Measurements from ENCODE around the gene OR51B4. TPM values are rescaled to one million over a fixed set of nuclear protein-coding genes. Genes with fewer than 3 reads are reported as not detected.

OR51B4 gene
- total RNA-seq, 4 donors from 2014 or later = not detected

GRCh38 chr11:5276697-5277096 lies 25.0 kb downstream of the OR51B4 start:
- peaks cover 0 to 4% (median 0%) of the 10 kb centered on the region in 4 donors for H3K4me1 ChIP-seq
- H3K27me3 ChIP-seq = no peaks in the 10 kb centered on the region
- DNase-seq = no peak
- TF ChIP-seq CTCF (IDR thresholded peaks at IDR 0.05) = no peak
- no peak for TF ChIP-seq POLR2A (IDR thresholded peaks at IDR 0.05)
- TF ChIP-seq POLR2AphosphoS5 (IDR thresholded peaks at IDR 0.05) = no peak
- no peak for TF ChIP-seq EP300 (IDR thresholded peaks at IDR 0.05; ENCODE audit: low read depth)
- no peak overlapping the region for H3K27ac ChIP-seq
- in situ Hi-C loops (cut with MboI; ENCODE audit: low pct_ligation_motif_present in 1 of 4, low pct_unique_long_range_greater_than_20kb in 1 of 4, low sequenced_read_pairs in 3 of 4) = no loop called here
- no peaks in the 10 kb centered on the region for H3K9me3 ChIP-seq
- no peaks in the 10 kb centered on the region for H3K36me3 ChIP-seq
- 50 to 73% methylated on average over 1 to 2 of the region's 2 CpGs for WGBS, 2 donors (ENCODE audit: low coverage in 1 of 2)
- intact Hi-C loops (cut with DNase I; ENCODE audit: low total_unique reads) = no loop called here
- no peak overlapping the region for H3K4me3 ChIP-seq

- H3K27me3 ChIP-seq = no peaks in the 10 kb centered on the region
- no peak overlapping the region for H3K4me3 ChIP-seq
- intact Hi-C loops (cut with DNase I; ENCODE audit: low total_unique reads) = no loop called here
- no peaks in the 10 kb centered on the region for H3K36me3 ChIP-seq
- in situ Hi-C loops (cut with MboI; ENCODE audit: low pct_ligation_motif_present in 1 of 4, low pct_unique_long_range_greater_than_20kb in 1 of 4, low sequenced_read_pairs in 3 of 4) = no loop called here
- no peak for DNase-seq
- TF ChIP-seq POLR2A (IDR thresholded peaks at IDR 0.05) (no peak), POLR2AphosphoS5 (IDR thresholded peaks at IDR 0.05) (no peak), CTCF (IDR thresholded peaks at IDR 0.05) (no peak), EP300 (IDR thresholded peaks at IDR 0.05; ENCODE audit: low read depth) (no peak)
- H3K4me1 ChIP-seq = no peaks in the 10 kb centered on the region
- WGBS, 2 donors (ENCODE audit: low coverage in 1 of 2) = 74 to 83% methylated on average over 6 of the region's 6 CpGs
- H3K27ac ChIP-seq = no peak overlapping the region
- H3K9me3 ChIP-seq = no peaks in the 10 kb centered on the region
Observed at GRCh38 chr11:5275369-5276110, 26.2 kb downstream of the OR51B4 start.

- no peak overlapping the region for H3K4me3 ChIP-seq
- H3K27ac ChIP-seq = no peak overlapping the region
- no peaks in the 10 kb centered on the region for H3K36me3 ChIP-seq
- TF ChIP-seq POLR2AphosphoS5 (IDR thresholded peaks at IDR 0.05) (no peak), POLR2A (IDR thresholded peaks at IDR 0.05) (no peak), EP300 (IDR thresholded peaks at IDR 0.05; ENCODE audit: low read depth) (no peak), CTCF (IDR thresholded peaks at IDR 0.05) (no peak)
- in situ Hi-C loops (cut with MboI; ENCODE audit: low pct_ligation_motif_present in 1 of 4, low pct_unique_long_range_greater_than_20kb in 1 of 4, low sequenced_read_pairs in 3 of 4) (no loop called here), intact Hi-C loops (cut with DNase I; ENCODE audit: low total_unique reads) (no loop called here)
- no peaks in the 10 kb centered on the region for H3K9me3 ChIP-seq
- no peak for DNase-seq
- H3K4me1 ChIP-seq = no peaks in the 10 kb centered on the region
- no peaks in the 10 kb centered on the region for H3K27me3 ChIP-seq
- 74 to 75% methylated on average over 3 to 5 of the region's 5 CpGs for WGBS, 2 donors (ENCODE audit: low coverage in 1 of 2)
Observed at GRCh38 chr11:5274395-5274794, 27.4 kb downstream of the OR51B4 start.

GRCh38 chr11:5272395-5273017 lies 29.2 kb downstream of the OR51B4 start:
- intact Hi-C loops (cut with DNase I; ENCODE audit: low total_unique reads) = no loop called here
- Histone ChIP-seq H3K4me1 (no peaks in the 10 kb centered on the region), H3K9me3 (no peaks in the 10 kb centered on the region), H3K4me3 (no peak overlapping the region), H3K36me3 (no peaks in the 10 kb centered on the region), H3K27ac (no peak overlapping the region), H3K27me3 (no peaks in the 10 kb centered on the region)
- in situ Hi-C loops (cut with MboI; ENCODE audit: low pct_ligation_motif_present in 1 of 4, low pct_unique_long_range_greater_than_20kb in 1 of 4, low sequenced_read_pairs in 3 of 4) = no loop called here
- WGBS, 2 donors (ENCODE audit: low coverage in 1 of 2) = 36 to 71% methylated on average over 4 of the region's 4 CpGs
- DNase-seq = no peak
- TF ChIP-seq POLR2AphosphoS5 (IDR thresholded peaks at IDR 0.05) (no peak), POLR2A (IDR thresholded peaks at IDR 0.05) (no peak), EP300 (IDR thresholded peaks at IDR 0.05; ENCODE audit: low read depth) (no peak), CTCF (IDR thresholded peaks at IDR 0.05) (no peak)

Data from transverse colon (tissue), 4 donors.